Heart right ventricle (tissue), 16 donors: ENCODE data around the gene PRKCQ. TPM values are rescaled to one million over a fixed set of nuclear protein-coding genes. Genes with fewer than 3 reads are reported as not detected.
A peak's percentile ranks its signal among the peaks of the same experiment; 100 is the strongest.

Experiments
- ATAC-seq, 8 donors: fragments of 200-7000 bp; cut with Tn5 transposase; one replicate each; pipeline ENCODE4 v1.9.1; 2020; ENCODE audit warnings: mild to moderate bottlenecking in 8 of 8, moderate library complexity in 8 of 8, moderate number of reproducible peaks in 1 of 8
- DNase-seq, 2 donors: peaks; one replicate each; pipeline ENCODE4 v3.0.0-alpha.2; 2020
- H3K27ac ChIP-seq, 10 donors: fragments of 200-600 bp; sonication (generic) in 2 of 10; one replicate each; pipeline versions ENCODE4 v1.5.0 to v1.8.0; 2020 to 2022; ENCODE audit warnings: mild to moderate bottlenecking in 3 of 10
- H3K27me3 ChIP-seq, 7 donors: fragments of 200-600 bp; one replicate each; pipeline ENCODE4 v1.8.0; 2021 to 2022; ENCODE audit warnings: mild to moderate bottlenecking in 2 of 7
- H3K36me3 ChIP-seq, 9 donors: fragments of 200-600 bp; sonication (generic) in 1 of 9; one replicate each; pipeline versions ENCODE4 v1.5.0 to v1.8.0; 2020 to 2022; ENCODE audit warnings: mild to moderate bottlenecking in 2 of 9
- H3K4me1 ChIP-seq, 9 donors: fragments of 200-600 bp; sonication (generic) in 1 of 9; one replicate each; pipeline versions ENCODE4 v1.5.0 to v1.8.0; 2020 to 2022; ENCODE audit warnings: mild to moderate bottlenecking in 4 of 9
- H3K4me3 ChIP-seq, 10 donors: fragments of 200-600 bp; sonication (generic) in 2 of 10; one replicate each; pipeline versions ENCODE4 v1.5.0 to v1.8.0; 2020 to 2022; ENCODE audit warnings: mild to moderate bottlenecking in 7 of 10, moderate library complexity in 2 of 10
- H3K9me3 ChIP-seq, 11 donors: fragments of 200-600 bp in 10 of 11; sonication (generic) in 2 of 11; one replicate each; pipeline versions ENCODE4 v1.5.0 to v1.8.0; 2013 to 2022; ENCODE audit warnings: mild to moderate bottlenecking in 2 of 11, control low read depth in 1 of 11, moderate library complexity in 1 of 11
- WGBS, 2 donors: extraction: QIAGEN DNeasy Blood & Tissue Kit; methylation state at CpG; one replicate each; pipeline ENCODE4 v1.1.7; 2013; ENCODE audit warnings: inconsistent platforms in 1 of 2; 5-methylcytosine and 5-hydroxymethylcytosine counted together
- intact Hi-C, 10 donors: fragments of 100-400 bp; cut with DNase I; formaldehyde crosslinking; loops; one replicate each; pipeline versions ENCODE4 v1.11.1 to v1.14.2; 2022
- polyA plus RNA-seq, 2 donors: library from polyadenylated mRNA; stranded (reverse); fragments of 200-250 nt; gene quantifications; one replicate each; pipeline ENCODE4 v1.2.3, GENCODE V29; 2013
- total RNA-seq, 10 donors: library from RNA; stranded (reverse); fragmentation: NEBNext Ultra II Directional in 3 of 10; extraction: Animal tissue kit (Norgen Biotek cat#: 25700) in 3 of 10; gene quantifications; one replicate each; pipeline versions ENCODE4 v1.2.1 to v1.2.4, GENCODE V29; 2021 to 2023
- TF ChIP-seq, protein P1 (sequence below), 9 donors: fragments of 200-600 bp; sonication (generic) in 2 of 9; IDR thresholded peaks; one replicate each; pipeline versions ENCODE4 v1.5.0 to v1.8.0; 2021 to 2022; ENCODE audit warnings: antibody characterized with exemption in 9 of 9, mild to moderate bottlenecking in 5 of 9, moderate library complexity in 1 of 9
- donor health status: Arrhythmogenic right ventricular cardiomyopathy.
- donor health status: ischemic (EF 13 %, LVEDD 7.1; RV severe dilation, severe dysfunction).
- donor health status: healthy with polysubstance abuse.
- donor health status: DM: no; HTN: yes; CAD: no.
- donor health status: DM: no; HTN: no; CAD: no.
- donor health status: ischemic (EF 25% LVEDD 6.9; RV normal size, moderate dysfunction).
- donor health status: ischemic (EF 25% LVEDD 5.7; RV mildly dilated, moderate dysfunction).
- donor health status: healthy.
- donor health status: DM: yes; HTN: yes; CAD: no.
- donor health status: Ischemic cardiomyopathy.
- donor health status: ischemic (EF 35%, LVEDD 5.7; RV mildly dilated, moderate dysfunction).
- donor health status: nonischemic (EF 11% LVEDD 7.7; RV severe dilation, severe dysfunction).
- donor health status: DM: yes; HTN: yes; CAD: no.
- donor health status: PGD.
- donor health status: ischemic (EF 29% LVEDD 5.4; RV normal size, mild dysfunction).
- donor health status: nonischemic (EF 23%, LVEDD 6.1; RV moderate dilation, normal function).

Gene PRKCQ
- total and polyA plus RNA-seq, 12 donors, result 0.04 to 2.0 (median 0.27) TPM; not detected in 2

DNA sequence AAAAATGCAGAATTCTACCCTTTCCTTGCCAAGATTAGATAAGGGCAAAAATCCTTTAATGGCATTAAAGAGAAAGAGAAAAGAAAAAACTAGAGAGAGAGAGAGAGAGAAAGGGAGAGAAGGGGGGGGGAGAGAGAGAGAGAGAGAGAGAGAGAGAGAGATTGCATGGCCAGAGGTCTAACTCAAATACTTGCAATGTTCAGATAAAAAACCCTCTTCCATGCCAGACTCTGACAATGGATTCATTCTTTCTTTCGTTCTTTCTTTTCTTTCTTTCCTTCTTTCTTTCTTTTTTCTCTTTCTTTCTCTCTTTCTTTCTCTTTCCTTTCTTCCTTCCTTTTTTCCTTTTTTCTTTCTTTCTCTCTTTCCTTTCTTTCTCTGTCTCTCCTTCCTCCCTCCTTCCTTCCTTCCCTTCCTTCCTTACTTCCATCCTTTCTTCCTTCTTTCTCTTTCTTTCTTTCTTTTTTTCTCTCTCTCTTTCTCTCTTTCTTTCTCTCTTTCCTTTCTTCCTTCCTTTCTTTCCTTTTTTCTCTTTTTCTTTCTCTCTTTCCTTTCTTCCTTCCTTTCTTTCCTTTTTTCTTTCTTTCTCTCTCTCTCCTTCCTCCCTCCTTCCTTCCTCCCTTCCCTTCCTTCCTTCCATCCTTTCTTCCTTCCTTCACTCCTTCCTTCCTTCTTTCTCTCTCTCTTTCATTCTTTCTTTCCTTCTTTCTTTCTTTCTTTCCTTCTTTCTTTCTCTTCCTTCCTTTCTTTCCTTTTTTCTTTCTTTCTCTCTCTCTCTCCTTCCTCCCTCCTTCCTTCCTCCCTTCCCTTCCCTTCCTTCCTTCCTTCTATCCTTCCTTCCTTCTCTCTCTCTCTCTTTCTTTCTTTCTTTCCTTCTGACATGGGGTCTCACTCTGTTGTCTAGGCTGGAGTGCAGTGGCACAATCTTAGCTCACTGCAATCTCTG is 175.7 kb downstream of the PRKCQ start:
- peaks cover 0 to 29% (median 8%) of the 10 kb centered on the region in 9 donors for H3K4me1 ChIP-seq
- 55 to 56% methylated on average over 1 of the region's 1 CpG for WGBS, 2 donors
- no peaks in the 10 kb centered on the region for H3K36me3 ChIP-seq
- H3K27ac ChIP-seq, result no peak overlapping the region
- TF ChIP-seq, protein P1, sequence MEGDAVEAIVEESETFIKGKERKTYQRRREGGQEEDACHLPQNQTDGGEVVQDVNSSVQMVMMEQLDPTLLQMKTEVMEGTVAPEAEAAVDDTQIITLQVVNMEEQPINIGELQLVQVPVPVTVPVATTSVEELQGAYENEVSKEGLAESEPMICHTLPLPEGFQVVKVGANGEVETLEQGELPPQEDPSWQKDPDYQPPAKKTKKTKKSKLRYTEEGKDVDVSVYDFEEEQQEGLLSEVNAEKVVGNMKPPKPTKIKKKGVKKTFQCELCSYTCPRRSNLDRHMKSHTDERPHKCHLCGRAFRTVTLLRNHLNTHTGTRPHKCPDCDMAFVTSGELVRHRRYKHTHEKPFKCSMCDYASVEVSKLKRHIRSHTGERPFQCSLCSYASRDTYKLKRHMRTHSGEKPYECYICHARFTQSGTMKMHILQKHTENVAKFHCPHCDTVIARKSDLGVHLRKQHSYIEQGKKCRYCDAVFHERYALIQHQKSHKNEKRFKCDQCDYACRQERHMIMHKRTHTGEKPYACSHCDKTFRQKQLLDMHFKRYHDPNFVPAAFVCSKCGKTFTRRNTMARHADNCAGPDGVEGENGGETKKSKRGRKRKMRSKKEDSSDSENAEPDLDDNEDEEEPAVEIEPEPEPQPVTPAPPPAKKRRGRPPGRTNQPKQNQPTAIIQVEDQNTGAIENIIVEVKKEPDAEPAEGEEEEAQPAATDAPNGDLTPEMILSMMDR (IDR thresholded peaks at IDR 0.05), result no peak
- peaks cover 0 to 8% (median 0%) of the 10 kb centered on the region in 7 donors for H3K27me3 ChIP-seq
- intact Hi-C loops, result loop anchor here (5.0 to 10.0 kb wide), 10 partner anchors 130 to 392 kb away; partner anchors contain the start of genes RBM17 (in 3 of the 10) and PFKFB3 (in 2 of the 10)
- no peak overlapping the region for H3K4me3 ChIP-seq
- DNase-seq (no peak), ATAC-seq (no peak)
- H3K9me3 ChIP-seq, result no peaks in the 10 kb centered on the region

DNA sequence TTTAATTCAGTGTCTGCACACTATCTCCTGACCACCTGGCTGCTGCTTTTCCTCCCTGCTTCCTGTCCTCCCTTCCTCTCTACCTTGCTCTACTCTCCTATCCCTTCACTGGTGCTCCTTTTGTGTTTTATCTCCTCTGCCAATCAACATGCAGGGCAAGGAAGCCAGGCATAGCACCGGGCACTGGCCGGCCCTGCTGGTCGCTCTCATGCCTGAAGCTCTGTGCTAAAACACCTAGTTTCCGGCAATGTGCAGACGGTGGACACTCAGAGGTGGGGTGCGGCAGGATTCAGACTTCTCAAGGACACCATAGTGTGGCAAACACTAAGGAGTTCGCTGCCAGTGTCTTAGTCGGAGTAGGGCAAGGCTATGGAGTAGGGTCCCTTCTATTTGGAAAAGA is 177.1 kb downstream of the PRKCQ start:
- peaks cover 0 to 8% (median 0%) of the 10 kb centered on the region in 7 donors for H3K27me3 ChIP-seq
- no peak for ATAC-seq
- TF ChIP-seq, protein P1 (IDR thresholded peaks at IDR 0.05), result no peak
- H3K4me3 ChIP-seq, result no peak overlapping the region
- no peaks in the 10 kb centered on the region for H3K36me3 ChIP-seq
- no peak for DNase-seq
- no peaks in the 10 kb centered on the region for H3K9me3 ChIP-seq
- H3K4me1 ChIP-seq, result peaks cover 0 to 37% (median 8%) of the 10 kb centered on the region in 9 donors
- intact Hi-C loops, result loop anchor here (1.0 to 10.0 kb wide), 13 partner anchors 128 to 391 kb away; partner anchors contain the start of genes PFKFB3 (in 3 of the 10) and RBM17 (in 3 of the 10)
- 77% methylated on average over 8 of the region's 8 CpGs for WGBS, 2 donors
- H3K27ac ChIP-seq, result no peak overlapping the region

DNA sequence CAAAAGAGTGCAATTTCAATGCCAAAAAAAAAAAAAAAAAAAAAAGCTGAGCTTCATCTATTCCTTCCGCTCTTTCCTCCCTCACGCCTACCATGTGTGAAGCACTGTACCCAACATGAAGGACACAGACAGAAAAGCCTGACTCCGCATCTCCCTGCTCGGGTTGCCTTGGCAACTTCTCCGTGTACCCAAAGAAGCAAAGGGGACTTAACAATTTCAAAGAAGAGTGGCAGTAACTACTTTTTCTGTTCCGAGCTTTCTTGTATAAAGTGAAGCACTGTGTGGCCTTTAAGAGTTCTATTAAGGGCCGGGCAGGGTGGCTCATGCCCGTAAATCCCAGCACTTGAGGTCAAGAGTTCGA is 177.7 kb downstream of the PRKCQ start:
- 68 to 69% methylated on average over 9 of the region's 9 CpGs for WGBS, 2 donors
- Histone ChIP-seq H3K9me3 (no peaks in the 10 kb centered on the region), H3K27me3 (peaks cover 0 to 7% (median 0%) of the 10 kb centered on the region in 7 donors), H3K4me3 (no peak overlapping the region), H3K36me3 (no peaks in the 10 kb centered on the region), H3K4me1 (peaks cover 0 to 42% (median 8%) of the 10 kb centered on the region in 9 donors), H3K27ac (no peak overlapping the region)
- TF ChIP-seq, protein P1 (IDR thresholded peaks at IDR 0.05), result no peak
- DNase-seq, result no peak
- intact Hi-C loops, result loop anchor here (1.0 to 10.0 kb wide), 13 partner anchors 128 to 390 kb away; partner anchors contain the start of genes PFKFB3 (in 3 of the 10) and RBM17 (in 3 of the 10)
- no peak for ATAC-seq

DNA sequence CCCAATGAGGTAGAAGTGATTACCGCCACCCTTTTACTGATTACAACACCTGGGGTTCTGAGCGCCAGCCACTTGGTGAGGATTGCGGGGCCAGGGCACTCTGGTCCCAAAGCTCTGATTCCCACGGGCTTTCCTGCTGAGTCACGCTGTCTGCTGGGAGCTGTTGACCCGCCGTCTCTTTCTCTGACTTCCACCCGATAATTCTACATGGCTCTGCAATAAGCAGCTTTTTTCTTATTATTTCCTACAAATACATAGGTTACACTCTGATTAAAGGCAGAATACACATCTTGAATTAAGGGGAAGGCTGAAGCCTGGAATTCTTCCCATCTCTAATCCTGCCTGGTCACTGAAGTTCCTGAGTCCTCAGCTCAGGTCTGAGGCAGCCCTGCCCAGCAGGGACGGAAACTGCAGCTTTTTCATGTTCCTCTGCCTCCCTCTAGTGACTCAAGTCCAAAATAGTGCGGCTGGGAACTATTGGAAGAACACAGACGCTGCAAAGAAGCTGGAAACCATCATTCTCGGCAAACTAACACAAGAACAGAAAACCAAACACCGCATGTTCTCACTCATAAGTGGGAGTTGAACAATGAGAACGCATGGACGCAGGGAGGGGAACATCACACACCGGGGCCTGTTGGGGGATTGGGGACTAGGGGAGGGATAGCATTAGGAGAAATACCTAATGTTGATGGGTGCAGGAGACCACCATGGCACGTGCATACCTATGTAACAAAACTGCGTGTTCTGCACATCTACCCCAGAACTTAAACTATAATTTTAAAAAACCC is 178.3 kb downstream of the PRKCQ start:
- Histone ChIP-seq H3K4me1 (peaks cover 0 to 48% (median 8%) of the 10 kb centered on the region in 9 donors), H3K9me3 (no peaks in the 10 kb centered on the region), H3K36me3 (no peaks in the 10 kb centered on the region), H3K27me3 (peaks cover 0 to 7% (median 0%) of the 10 kb centered on the region in 7 donors), H3K27ac (peak overlapping the region in 7 of 10 donors; percentile 21 to 87 (median 38)), H3K4me3 (peak overlapping the region in 8 of 10 donors; percentile 23 to 54 (median 41))
- DNase-seq (peak; percentile 48 to 80), ATAC-seq (peak; percentile 90 to 97 (median 96))
- TF ChIP-seq, protein P1 (IDR thresholded peaks at IDR 0.05), result peak; percentile 57 to 83 (median 76)
- intact Hi-C loops, result loop anchor here (1.0 to 10.0 kb wide), 17 partner anchors 127 to 389 kb away; partner anchors contain the start of genes PFKFB3 (in 8 of the 10) and RBM17 (in 3 of the 10)
- WGBS, 2 donors, result 8 to 11% methylated on average over 18 of the region's 18 CpGs
